SK-MEL-5 (cell line): ENCODE measurements around the gene HM13. TPM values are rescaled to one million over a fixed set of nuclear protein-coding genes. Genes with fewer than 3 reads are reported as not detected.
"Not testable (repeated sequence)": the region's sequence is repeated elsewhere in the genome, so short reads cannot be mapped to it uniquely, and the experiment has no call there.

Experiments
- DNase-seq: peaks from one replicate; pipeline ENCODE4 v3.0.0-alpha.2; 2016; ENCODE audit warnings: low read depth, low spot score
- in situ Hi-C: cut with HindIII; loops from 2 replicates; pipeline ENCODE4 v1.10.0; 2016; ENCODE audit warnings: low sequenced_read_pairs, high pct_unique_total_duplicates, low pct_unique_long_range_greater_than_20kb
- total RNA-seq: library from RNA; depleted of rRNA; stranded (reverse); fragments of >200 nt; shearing (Covaris generic); gene quantifications from 2 replicates; pipeline ENCODE4 v1.2.3, GENCODE V29; 2014

The HM13 gene
- total RNA-seq, 1 experiment from 2014 or later = 120 TPM

DNA sequence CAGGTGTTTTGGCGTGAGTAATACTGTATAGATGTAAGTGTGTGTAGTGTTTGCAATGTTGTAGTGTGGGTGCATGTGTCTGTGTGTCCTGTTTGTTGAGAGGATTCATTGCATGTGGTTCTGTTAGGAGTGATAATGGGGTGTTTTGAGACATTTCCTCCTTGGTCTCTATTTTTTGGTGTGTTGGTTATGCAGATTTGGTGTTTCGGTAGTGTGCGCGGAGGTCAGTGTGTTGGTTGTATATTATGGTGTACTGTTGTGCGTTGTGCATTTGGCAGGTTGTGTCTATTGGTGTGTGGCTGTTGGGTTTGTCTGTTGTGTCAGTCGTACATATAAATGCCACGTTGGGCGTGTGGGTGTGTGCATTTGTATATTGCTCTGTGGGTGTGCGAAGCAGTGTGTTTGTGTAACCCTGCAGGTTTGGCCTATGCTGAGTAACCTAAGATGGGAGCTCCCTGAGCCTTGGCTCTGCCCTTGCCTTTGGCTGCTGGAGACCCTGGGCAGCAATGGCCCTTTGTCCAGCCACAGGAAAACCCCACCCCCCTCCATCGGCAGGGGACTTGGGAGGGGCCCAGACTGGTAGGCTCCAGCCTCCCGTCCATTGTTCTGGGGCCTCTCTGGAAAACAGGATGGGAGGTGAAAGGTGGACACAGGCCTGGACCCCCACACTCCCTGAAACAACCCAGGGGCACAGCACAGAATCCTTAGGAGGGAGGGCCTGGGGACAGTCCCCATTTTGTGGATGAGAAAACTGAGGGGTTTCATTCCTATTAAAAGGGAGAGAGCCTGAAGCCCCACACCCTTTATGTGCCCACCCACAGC lies 80.5 kb downstream of the HM13 start:
- in situ Hi-C loops = no loop called here

DNA sequence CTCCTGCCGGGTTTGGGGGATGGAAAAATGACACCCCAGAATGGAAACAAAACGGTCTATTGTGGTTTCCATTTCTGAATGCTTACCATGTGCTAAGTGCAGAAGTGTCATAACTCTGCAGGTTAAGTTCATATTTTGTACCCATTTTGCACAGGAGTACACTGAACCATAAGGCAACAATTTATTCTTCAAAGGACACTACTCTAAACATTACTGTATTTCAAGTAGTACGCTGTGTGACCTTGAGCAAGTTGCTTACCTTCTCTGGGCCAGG lies 81.1 kb downstream of the HM13 start:
- in situ Hi-C loops = no loop called here
- no peak for DNase-seq

More for the DNA sequence above, 80.5 kb downstream of the HM13 start:
- peak; percentile 32 for DNase-seq

DNA sequence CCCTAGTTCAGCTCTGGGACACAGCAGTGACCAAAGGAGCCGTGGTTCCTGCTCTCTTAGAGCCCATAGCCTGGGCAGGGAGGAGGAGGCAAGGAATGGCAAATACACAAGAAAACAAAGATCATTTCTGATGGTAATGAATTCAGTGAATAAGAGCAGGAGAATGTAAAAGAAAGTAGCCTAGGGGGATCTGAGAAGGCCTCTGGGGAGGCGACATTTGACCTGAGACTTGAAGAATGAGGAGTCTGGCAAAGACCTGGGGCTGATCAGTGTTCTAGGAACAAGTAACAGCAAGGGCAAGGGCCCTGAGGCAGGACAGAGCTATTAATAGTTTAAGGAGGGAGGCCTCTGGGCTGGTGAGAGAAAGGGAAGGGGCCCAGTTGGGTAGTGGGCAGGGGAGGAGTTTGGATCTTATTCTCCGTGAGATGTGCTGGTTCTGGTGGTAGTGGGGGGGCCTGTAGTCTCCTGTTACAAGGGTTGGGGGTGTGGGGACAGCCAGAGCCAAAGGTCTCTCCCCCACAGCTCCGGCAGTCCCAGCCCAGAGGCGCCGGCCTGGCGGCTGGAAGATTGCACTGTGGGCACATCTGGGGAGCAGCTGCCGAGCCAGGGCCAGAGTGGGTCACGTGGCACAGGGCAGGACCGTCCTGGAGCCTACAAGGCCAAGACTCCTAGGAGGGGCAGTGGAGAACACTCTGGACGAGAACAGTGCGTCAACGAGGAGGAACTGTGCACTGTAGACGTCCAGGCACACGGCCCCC lies 81.6 kb downstream of the HM13 start:
- DNase-seq = peak; percentile 91
- in situ Hi-C loops = no loop called here

DNA sequence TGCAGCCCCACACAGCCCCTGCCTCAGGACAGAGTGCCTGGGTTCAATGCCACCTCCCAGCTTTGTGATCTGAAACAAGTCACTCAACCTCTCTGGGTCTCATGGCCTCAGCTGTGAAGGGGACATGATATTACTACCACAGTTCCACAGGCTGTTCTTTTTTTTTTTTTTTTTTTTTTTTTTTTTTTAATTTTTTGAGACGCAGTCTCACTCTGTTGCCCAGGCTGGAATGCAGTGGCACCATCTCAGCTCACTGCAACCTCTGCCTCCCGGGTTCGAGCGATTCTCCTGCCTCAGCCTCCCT lies 82.1 kb downstream of the HM13 start:
- in situ Hi-C loops, DNase-seq: not testable (repeated sequence)

DNA sequence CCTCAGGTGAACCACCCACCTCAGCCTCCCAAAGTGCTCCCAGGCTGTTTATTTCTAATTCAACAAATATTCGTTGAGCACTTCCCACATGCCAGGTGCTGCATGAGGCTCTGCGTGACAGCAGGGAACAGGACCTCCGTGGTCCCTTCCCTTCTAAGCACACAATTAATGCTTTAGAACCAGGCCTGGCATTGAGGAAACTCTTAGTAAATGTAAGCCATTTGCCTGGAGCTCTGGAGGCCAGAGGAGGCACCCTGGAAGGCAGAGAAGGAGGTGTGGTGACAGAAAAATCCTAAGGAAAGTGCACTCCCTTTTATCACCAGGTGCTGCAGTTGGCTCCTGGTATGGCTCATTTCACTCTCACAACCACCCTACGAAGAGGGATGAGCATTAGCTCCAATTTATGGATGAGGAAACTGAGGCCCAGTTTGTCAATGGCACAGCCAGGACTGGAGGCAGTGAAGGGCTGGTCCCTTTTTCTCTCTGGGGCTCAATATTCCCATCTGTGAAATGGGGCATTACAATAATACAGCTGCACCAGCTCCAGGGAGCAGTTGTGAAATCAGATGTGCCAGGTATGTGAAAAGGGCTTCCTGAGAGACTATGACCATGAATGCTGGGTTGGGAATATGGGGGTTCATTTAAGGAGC lies 82.7 kb downstream of the HM13 start:
- in situ Hi-C loops = no loop called here
- DNase-seq = no peak

DNA sequence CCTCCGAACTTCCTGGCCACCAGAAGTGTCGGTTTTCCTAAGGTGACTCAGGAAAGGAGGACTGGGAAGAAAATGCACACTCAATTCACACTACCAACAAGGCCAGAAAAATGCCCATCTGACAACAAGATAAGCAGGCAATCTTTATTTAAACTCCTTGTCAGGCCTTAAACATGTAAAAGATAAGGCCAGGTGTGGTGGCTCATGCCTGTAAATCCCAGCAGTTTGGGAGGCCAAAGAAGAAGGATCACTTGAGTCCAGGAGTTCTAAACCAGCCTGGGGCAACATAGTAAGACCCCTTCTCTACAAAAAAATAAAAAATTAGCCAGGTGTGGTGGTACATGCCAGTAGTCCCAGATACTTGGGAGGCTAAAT lies 83.2 kb downstream of the HM13 start:
- DNase-seq = no peak
- in situ Hi-C loops = no loop called here

DNA sequence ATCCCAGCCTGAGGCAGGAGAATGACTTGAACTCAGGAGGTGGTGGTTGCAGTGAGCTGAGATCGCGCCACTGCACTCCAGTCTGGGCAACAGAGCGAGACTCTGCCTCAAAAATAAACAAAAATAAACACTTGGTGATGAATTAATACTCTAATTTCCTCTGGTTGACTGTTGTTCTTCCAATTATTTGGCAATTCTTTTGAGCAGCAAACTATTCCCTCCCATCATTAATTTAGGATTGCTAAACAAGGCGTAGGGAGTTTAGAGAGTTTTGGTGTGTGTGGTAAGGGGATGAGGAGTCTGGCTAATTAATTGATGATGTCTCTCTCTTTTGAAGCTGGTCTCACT lies 88.2 kb downstream of the HM13 start:
- DNase-seq = no peak
- in situ Hi-C loops = no loop called here

DNA sequence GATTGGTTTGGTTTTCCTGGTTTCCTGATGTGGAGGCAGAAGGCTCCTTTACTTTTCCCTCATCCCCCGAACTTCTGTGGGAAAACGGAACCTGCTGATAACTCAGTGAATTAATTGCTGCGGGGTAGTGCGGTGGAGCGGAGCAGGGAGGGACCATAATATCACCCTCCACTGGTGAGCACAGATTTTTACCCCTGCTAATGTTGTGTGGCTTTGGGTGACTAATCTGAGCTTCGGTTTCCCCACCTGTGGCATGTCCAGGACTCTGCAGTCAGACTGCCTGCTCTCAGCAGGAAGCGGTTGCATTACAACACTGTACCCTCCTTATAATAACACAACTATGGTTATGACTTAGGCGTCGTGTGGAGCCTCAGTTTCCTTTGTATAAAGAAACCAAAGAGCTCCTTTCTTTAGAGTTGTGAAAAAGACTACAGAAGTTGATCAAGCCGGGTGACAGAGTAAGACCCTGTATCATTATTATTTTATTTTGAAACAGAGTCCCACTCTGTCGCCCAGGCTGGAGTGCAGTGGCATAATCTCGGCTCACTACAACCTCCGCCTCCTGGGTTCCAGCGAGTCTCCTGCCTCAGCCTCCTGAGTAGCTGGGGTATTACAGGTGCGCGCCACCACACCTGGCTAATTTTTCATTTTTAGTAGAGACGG lies 88.7 kb downstream of the HM13 start:
- in situ Hi-C loops = no loop called here
- DNase-seq = peak; percentile 22

DNA sequence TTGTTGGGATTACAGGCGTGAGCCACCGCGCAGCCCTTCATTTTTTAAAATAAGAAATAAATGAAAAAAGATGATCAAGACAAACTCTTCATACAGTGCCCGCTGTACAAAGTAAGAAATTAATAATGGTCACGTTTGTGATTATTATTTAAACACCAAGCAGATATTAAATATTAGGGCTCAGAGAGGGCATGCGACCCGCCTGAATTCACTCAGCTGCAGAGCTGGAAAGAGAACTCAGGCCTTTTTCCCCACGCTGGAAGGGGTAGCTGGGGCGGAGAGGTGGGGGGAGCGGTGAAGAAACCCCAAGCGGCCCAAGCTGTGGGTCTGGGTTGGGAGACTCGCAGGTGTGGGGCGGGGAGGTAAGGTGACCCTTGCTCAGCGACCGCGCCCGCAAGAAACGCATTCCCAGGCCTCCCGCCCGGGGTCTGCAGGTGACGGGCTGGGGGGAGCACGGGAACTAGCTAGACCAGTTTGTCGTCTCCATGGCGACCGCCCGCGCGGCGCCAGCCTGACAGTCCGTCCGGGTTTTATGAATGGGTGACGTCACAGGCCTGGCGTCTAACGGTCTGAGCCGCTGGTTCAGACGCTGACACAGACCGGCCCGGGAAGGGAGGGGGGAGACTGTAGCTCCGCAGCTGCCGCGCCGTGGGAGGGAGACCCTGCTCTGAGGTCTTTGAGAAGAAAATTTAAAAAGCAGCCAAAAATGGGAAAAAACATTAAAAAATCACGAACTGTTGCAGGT lies 89.8 kb downstream of the HM13 start:
- peak; percentile 98 for DNase-seq
- in situ Hi-C loops = no loop called here

DNA sequence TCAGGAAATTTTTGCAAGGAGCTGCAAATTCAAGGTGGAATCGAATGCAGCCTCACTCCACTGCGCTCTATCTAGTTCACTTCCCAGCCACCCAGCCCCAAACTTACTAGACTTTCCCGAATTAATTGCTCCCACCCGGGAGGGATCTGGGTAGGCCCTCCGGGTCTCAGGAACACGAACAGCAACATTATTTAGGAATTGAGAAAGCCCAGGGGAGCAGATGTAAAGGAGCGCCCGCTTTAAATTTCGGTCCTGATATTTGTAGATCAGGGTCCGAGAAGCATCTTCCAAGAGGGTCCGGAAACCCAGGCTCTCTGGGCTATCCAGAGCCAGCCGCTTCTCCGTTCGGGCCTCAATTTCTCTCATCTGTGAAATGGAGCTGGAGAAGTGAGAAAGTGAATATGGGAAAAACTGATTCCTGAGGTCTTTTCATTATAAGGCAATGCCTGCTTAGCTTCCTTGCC lies 90.4 kb downstream of the HM13 start:
- in situ Hi-C loops = no loop called here
- DNase-seq = no peak

DNA sequence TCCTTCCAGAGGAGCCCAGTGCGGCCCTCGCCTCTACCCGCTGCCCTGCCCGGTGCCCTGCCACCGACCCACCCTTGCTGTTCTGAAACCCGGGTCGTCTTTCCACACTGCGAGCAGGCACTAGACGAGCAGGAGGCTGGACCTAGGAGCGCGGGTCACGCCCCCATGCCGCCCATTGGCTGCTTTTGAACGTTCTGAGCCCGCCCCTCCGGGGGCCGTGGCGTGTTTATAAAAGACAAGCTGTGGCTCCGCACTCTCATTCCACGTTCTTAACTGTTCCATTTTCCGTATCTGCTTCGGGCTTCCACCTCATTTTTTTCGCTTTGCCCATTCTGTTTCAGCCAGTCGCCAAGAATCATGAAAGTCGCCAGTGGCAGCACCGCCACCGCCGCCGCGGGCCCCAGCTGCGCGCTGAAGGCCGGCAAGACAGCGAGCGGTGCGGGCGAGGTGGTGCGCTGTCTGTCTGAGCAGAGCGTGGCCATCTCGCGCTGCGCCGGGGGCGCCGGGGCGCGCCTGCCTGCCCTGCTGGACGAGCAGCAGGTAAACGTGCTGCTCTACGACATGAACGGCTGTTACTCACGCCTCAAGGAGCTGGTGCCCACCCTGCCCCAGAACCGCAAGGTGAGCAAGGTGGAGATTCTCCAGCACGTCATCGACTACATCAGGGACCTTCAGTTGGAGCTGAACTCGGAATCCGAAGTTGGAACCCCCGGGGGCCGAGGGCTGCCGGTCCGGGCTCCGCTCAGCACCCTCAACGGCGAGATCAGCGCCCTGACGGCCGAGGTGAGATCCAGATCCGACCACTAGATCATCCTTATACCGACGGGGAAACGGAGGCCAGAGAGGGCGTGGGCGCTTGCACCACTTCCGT lies 91.0 kb downstream of the HM13 start, which contains the start of gene ID1:
ID1 (plus strand) TSS at position 259 of the 871 bp plus-strand sequence; CDS start at position 358, 99 bp downstream.
- in situ Hi-C loops = no loop called here
- DNase-seq = peak; percentile 96

DNA sequence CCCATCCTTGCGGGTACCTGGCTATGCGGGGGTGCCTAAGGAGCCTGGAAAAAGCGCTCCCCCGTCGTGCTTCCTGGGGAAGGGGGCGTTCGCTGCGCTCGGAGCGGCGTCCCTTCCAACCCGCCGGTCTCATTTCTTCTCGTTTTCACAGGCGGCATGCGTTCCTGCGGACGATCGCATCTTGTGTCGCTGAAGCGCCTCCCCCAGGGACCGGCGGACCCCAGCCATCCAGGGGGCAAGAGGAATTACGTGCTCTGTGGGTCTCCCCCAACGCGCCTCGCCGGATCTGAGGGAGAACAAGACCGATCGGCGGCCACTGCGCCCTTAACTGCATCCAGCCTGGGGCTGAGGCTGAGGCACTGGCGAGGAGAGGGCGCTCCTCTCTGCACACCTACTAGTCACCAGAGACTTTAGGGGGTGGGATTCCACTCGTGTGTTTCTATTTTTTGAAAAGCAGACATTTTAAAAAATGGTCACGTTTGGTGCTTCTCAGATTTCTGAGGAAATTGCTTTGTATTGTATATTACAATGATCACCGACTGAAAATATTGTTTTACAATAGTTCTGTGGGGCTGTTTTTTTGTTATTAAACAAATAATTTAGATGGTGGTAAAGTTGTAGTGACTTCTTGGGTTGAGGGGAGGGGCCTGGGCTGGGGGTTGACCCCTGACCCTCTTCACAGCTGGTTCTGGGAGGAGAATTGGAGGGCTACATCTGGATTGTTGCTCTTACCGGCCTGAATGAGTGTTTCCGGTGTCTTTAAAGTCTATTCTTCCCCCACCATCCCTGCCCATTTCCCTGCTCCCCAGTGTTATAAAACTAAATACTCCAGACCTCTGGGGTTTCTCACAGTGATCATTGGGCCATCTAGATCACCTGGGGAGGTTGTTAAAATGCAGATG lies 91.9 kb downstream of the HM13 start:
- no peak for DNase-seq
- in situ Hi-C loops = no loop called here

DNA sequence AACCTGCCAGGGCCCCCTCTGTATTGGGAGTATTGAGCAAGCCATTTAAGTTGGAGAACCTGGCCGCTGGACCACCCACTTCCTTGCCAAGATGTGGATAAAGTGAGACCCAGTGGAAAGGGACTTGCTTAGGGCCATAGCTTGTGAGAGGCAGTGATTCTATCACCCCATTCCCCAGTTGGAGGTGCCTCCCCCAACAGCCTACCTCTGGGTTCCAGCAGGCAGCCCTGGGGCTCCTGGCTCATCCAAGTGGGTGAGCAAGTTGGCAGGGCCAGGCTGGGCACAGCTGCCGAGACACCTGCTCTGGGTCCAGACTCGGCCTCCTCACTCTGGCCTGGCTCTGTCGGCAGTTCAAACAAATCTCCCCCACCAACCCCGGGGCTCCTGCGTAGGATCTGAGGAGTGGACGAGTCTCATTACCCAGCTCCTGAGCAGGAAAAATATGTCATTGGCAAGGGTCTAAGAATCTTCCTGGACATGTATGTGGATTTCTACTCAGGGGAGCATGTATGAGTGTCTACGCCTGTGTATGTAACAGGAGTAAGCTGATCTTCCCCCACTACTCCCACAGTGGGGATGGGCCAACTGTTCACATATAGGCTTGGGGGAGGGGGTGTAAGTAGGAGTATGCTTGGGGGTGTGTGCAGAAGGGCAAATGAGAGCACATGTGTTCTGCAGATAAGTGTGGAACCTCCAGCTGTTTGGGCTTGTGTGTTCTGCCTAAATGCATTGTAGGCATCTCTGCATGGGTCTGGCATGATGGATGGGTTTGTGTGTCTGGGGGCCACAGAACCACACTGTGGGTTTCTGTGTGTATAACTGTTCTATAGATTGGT lies 92.8 kb downstream of the HM13 start:
- in situ Hi-C loops = no loop called here
- DNase-seq = no peak

DNA sequence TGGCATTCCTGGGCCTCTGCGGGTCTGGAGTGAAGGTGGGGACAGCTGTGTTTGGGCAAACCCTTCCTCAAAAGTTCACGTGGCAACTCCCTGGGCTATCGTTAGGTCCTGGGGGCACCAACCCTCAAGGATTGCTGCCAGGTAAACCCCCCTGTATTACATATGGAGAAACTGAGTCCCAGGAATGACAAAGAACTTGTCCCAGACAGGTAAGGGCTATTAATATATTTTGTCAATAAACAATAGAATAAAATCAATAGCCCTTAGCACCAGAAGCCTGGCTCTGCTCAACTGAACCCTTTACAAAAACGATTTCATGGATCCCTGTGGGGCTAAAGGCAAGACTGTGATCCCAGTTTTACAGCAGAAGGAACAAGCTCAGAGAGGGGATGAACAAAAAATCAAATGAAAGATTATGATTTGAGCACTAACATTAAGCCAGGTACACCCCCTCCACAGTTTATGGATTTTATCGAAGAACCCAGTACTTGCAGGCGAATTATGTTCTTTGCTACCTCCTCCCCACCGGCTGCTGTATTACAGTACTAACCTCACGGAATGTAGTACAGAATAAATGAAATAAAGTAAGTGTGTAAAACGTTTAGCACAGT lies 93.5 kb downstream of the HM13 start:
- in situ Hi-C loops = no loop called here
- DNase-seq = no peak
